Amniotic epithelial cell (primary cell): ENCODE results near the gene TCFL5.

Experiments
- DNase-seq: peaks from one replicate; pipeline ENCODE4 v3.0.0-alpha.2; 2010; ENCODE audit warnings: low read depth

TCFL5 gene

DNA sequence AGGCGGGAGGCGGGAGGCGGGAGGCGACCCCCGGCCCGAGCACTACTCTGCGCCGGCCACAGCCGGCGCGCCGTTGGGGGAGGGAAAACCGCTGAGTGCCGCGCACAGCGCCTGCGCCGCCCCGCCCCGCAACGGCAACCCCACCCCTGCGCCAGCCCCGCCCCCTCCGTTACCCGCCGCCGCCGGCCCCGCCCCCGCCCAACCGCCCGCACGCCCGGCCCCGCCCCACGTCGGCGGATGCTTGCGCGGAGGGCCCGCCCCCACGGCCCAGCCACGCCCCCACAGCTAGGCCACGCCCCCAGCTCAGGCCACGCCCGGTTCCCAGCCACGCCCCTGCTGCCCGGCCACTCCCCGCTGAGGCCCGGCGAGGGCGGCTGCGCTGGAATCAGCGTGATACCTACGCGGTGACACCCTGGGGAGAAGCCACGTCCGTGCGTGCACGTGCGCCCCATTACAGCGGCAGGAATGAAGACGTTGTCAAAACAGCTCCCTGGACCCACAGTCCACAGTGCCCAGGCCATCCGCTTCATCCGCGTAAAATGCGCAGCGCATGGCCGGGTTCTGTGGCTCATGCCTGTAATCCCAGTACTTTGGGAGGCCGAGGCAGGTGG lies at the start of gene TCFL5:
Gene TCFL5 (minus strand): TSS at position 97 of the 611 bp plus-strand sequence. CDS start 152 bp downstream, outside the sequence.
- DNase-seq = peak; percentile 84

- DNase-seq = no peak
Observed at GRCh38 chr20:62910777-62911497, 49.3 kb upstream of the TCFL5 start.

DNA sequence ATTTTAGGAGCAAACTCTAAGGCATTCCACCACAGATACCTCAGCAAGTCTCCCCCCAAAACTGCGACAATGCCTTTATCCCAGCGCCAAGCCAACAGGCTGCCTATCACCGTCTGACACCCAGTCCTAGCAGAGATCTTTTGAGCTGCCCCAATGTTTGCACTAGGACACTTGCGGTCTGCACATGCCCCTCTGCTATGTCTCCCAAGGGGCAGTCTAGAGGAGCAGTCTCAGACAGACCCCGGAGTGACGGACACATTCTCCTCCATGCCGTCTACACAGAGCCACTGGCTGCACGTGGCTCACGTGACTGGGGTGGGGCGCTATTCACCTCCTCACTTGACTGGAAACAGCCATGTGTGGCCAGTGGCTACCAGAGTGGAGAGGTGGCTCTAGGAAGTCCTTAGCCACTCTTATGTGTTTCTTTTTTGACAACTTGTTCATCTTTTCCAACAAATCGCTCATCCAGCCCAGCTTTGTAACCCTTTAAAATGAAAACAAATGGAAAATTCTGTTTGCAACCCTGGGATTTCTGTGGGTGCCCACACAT lies 48.7 kb upstream of the TCFL5 start:
- DNase-seq = no peak

- DNase-seq = no peak
Observed at GRCh38 chr20:62908971-62909791, 47.6 kb upstream of the TCFL5 start.

DNA sequence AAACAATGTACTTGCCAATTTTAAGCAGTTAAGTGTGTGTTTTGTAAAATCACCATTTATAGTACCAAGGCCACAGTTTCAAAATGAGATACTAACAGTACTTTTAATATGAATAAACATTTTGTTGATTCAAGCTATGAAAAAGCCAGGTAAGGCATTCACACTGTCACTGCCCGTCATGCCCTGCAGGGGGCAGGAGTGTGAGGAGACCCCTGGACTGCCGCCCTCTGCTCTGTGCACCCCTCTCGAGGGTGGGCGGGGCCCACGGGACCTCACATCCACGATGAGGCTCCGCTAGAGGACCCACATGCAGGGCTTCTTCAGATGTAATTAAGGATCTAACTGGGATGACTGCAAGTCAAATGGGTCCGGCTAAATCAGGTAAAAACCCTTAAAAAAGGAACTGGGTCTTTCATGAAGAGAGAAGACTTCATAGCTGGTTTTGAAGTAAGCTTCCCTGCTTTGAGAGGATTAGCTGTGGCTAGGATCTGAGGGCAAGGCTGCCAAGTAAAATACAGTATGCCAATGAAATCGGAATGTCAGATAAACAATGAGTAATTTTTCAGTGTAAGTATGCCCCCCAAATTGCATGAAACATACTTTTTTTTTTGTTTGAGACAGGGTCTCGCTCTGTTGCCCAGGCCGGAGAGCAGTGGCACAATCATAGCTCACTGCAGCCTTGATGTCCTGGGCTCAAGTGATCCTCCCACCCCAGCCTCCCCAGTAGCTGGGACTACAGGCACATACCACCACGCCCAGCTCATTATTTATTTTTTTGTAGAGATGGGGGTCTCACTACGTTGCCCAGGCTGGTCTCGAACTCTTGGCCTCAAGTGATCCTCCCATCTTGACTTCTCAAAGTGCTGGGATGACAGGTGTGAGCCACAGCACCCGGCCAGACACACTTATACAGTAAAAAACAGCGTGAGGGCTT lies 46.0 kb upstream of the TCFL5 start:
- DNase-seq = no peak

GRCh38 chr20:62906647-62907375 lies 45.2 kb upstream of the TCFL5 start:
- DNase-seq = no peak

DNA sequence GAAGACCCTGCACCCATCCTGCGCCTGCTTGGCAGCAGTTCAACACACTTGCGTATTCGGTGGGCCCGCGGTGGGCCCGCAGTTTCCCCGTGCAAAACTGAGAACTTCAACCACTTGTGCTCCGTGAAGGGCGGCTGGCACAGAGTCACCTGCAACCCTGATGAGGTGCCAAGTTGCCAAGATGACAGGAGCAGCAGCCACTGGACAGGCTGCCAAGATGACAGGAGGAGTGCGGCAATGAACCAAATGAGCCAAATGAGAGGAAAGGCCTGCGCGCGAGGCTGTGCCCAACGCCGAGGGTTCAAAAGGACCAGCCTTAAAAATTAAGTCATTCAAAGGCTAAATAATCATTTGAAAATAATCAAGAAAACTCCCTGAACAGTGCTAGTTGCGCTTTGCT lies 44.6 kb upstream of the TCFL5 start:
- no peak for DNase-seq

- DNase-seq = no peak
Observed at GRCh38 chr20:62905536-62906117, 44.0 kb upstream of the TCFL5 start.

GRCh38 chr20:62902926-62903615 lies 41.4 kb upstream of the TCFL5 start:
- DNase-seq = peak; percentile 63

DNA sequence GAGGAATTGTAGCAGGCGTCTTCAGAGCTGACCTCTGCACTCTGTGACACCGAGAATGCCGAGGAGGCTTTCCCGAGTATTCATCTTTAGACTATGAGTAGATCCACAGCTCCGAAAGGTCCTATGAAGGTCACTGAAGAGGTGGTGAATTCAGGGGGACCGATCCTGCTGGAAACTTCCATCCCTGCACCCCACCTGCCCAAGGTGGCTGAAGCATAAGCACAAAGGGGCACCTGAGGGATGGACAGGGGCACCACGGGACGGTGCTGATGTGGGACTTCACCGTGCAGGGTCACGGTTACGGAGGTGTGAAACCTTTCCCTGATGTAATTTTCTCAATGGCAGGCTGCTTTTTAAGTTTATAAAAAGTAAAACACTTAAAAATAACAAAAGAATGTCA lies 40.3 kb upstream of the TCFL5 start:
- DNase-seq = no peak

- peak; percentile 32 for DNase-seq
Observed at GRCh38 chr20:62900692-62901584, 39.3 kb upstream of the TCFL5 start.

GRCh38 chr20:62900052-62900691 lies 38.5 kb upstream of the TCFL5 start:
- peak; percentile 64 for DNase-seq

- no peak for DNase-seq
Observed at GRCh38 chr20:62899633-62900051, 38.0 kb upstream of the TCFL5 start.

GRCh38 chr20:62898970-62899632 lies 37.5 kb upstream of the TCFL5 start:
- DNase-seq = no peak

- no peak for DNase-seq
Observed at GRCh38 chr20:62898093-62898964, 36.7 kb upstream of the TCFL5 start.

DNA sequence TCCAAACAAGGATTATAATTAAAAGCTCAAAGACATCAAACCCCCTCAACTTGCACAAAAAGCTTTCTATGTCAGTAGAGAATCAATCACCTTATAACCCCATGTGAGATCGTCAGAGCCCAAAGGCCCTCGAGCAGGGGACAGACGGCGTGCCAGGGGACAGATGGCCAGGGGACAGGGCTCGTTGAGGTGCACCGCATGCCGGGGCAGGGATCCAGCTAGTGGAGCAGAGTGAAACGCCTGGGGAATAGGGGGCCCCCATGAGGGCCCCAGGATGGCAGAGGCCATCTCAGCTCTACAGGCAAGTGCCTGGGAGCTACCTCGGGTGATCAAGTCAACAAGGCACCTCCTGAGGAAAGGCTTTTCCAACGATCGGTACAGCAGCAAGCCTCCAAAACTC lies 36.0 kb upstream of the TCFL5 start:
- DNase-seq = no peak

- DNase-seq = no peak
Observed at GRCh38 chr20:62896526-62896925, 34.9 kb upstream of the TCFL5 start.
